Stimulated activated memory B cell treated with anti-CD40 and anti-IgM and Interleukin-4, amounts not matched to agents 10 μg/mL and 1 μg/mL and 100 μg/mL, for 72 hours (primary cell): ENCODE results near the gene ADAMTS6.

Source experiments
- ATAC-seq: fragments of 150-1000 bp; cut with Tn5 transposase; 2 replicates; pipeline ENCODE4 v1.10.0; 2021
- H3K27ac Mint-ChIP-seq: one replicate; pipeline ENCODE4 v1.8.0; 2022; ENCODE audit warnings: mild to moderate bottlenecking, mixed read lengths
- H3K27me3 Mint-ChIP-seq: one replicate; pipeline ENCODE4 v1.8.0; 2022; ENCODE audit warnings: mixed read lengths
- H3K36me3 Mint-ChIP-seq: one replicate; pipeline ENCODE4 v1.8.0; 2022; ENCODE audit warnings: mixed read lengths
- H3K4me1 Mint-ChIP-seq: one replicate; pipeline ENCODE4 v1.8.0; 2022; ENCODE audit warnings: mixed read lengths
- H3K4me3 Mint-ChIP-seq: one replicate; pipeline ENCODE4 v1.8.0; 2022; ENCODE audit warnings: mild to moderate bottlenecking, moderate library complexity, mixed read lengths
- H3K9me3 Mint-ChIP-seq: one replicate; pipeline ENCODE4 v1.8.0; 2022; ENCODE audit warnings: mixed read lengths

The ADAMTS6 gene

GRCh38 chr5:65149827-65150226 is 331.9 kb downstream of the ADAMTS6 start:
- ATAC-seq: no peak
- Mint-ChIP-seq H3K27ac (no peak overlapping the region), H3K4me1 (peaks cover 2% of the 10 kb centered on the region), H3K36me3 (no peaks in the 10 kb centered on the region), H3K9me3 (no peaks in the 10 kb centered on the region), H3K4me3 (no peak overlapping the region), H3K27me3 (no peaks in the 10 kb centered on the region)

DNA sequence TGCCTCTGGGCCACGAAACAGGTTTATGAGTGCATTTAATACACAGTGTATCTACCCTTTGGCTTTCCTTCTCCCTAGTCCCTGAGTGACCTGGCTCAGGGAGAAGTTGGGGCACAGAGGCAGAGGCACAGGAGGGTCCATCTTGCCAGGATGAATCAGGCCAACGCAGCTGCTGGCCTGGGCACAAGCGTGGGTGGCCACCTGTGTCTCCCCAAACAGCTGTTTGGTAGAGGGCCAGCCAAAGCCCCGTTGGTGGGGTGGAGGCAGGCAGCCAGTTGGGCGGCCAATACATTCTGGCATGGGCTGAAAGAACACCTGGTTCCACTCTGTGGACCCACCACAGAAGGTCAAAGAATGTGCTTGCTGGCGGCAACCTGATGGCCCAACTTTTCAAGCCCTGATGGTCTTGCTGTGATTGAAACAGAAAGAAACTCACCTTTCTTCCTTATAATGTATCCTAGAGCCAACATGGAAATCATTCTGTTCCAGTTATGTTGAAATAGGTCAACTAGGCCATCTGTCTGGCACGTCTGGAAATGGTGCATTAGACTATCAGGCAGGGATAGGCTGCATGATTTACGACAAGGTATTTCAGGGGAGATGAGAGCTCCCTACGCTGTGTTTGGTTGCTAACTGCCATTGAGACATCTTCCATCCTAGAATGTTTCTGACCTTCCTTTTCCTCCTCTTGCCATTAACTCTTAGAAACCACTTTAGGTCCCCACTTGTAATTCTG is 337.4 kb downstream of the ADAMTS6 start:
- H3K4me1 Mint-ChIP-seq: peaks cover 6% of the 10 kb centered on the region
- no peak for ATAC-seq
- no peaks in the 10 kb centered on the region for H3K36me3 Mint-ChIP-seq
- H3K4me3 Mint-ChIP-seq: no peak overlapping the region
- no peaks in the 10 kb centered on the region for H3K27me3 Mint-ChIP-seq
- peaks cover 4% of the 10 kb centered on the region for H3K9me3 Mint-ChIP-seq
- no peak overlapping the region for H3K27ac Mint-ChIP-seq

DNA sequence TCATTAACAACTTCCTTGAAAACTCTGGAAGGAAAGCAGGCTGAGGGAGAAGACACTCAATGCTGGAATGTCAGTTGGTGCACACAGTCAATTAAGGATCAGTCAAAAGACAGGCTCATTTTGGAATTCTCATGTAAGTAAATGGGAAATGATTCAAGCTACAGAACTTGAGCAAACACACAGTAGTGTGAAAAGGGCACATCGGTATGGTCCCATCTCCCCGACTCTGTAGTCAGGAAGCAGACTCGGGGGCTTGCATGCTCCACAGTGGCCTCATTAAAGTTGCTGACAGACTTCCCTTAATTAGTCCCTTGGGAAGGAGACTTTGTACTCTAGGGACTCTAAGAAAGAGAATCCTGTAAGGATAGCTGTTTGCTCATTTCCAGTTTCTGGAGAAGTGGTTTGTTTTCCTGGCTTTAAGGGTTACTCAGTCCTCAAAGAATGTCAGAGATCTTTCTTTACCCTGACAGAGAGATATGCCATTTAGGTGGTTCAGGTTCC is 339.2 kb downstream of the ADAMTS6 start:
- ATAC-seq: no peak
- no peaks in the 10 kb centered on the region for H3K36me3 Mint-ChIP-seq
- no peak overlapping the region for H3K27ac Mint-ChIP-seq
- H3K4me1 Mint-ChIP-seq: peaks cover 6% of the 10 kb centered on the region
- no peaks in the 10 kb centered on the region for H3K27me3 Mint-ChIP-seq
- H3K9me3 Mint-ChIP-seq: peaks cover 4% of the 10 kb centered on the region
- H3K4me3 Mint-ChIP-seq: no peak overlapping the region

GRCh38 chr5:65142016-65142415 is 339.7 kb downstream of the ADAMTS6 start:
- Mint-ChIP-seq H3K27ac (no peak overlapping the region), H3K36me3 (no peaks in the 10 kb centered on the region), H3K9me3 (peaks cover 4% of the 10 kb centered on the region), H3K4me3 (no peak overlapping the region), H3K27me3 (no peaks in the 10 kb centered on the region), H3K4me1 (peaks cover 6% of the 10 kb centered on the region)
- ATAC-seq: no peak

DNA sequence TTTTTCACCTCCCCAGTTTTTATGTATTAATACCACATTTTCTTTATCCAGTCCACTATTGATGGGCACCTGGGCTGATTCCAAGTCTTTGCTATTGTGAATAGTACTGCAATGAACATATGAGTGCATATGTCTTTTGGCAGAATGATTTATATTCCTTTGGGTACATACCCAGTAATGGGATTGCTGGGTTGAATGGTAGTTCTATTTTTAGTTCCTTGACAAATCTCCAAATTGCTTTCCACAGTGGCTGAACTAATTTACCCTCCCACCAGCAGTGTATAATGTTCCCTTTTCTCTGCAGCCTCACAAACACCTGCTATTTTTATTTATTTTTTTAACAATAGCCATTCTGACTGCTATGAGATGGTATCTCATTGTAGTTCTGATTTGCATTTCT is 340.2 kb downstream of the ADAMTS6 start:
- no peak for ATAC-seq
- no peaks in the 10 kb centered on the region for H3K27me3 Mint-ChIP-seq
- H3K36me3 Mint-ChIP-seq: no peaks in the 10 kb centered on the region
- H3K9me3 Mint-ChIP-seq: peaks cover 4% of the 10 kb centered on the region
- H3K27ac Mint-ChIP-seq: no peak overlapping the region
- H3K4me3 Mint-ChIP-seq: no peak overlapping the region
- peaks cover 6% of the 10 kb centered on the region for H3K4me1 Mint-ChIP-seq

- no peaks in the 10 kb centered on the region for H3K27me3 Mint-ChIP-seq
- H3K4me3 Mint-ChIP-seq: no peak overlapping the region
- no peak overlapping the region for H3K27ac Mint-ChIP-seq
- no peaks in the 10 kb centered on the region for H3K36me3 Mint-ChIP-seq
- ATAC-seq: no peak
- no peaks in the 10 kb centered on the region for H3K4me1 Mint-ChIP-seq
- peaks cover 4% of the 10 kb centered on the region for H3K9me3 Mint-ChIP-seq
Measured at GRCh38 chr5:65137631-65138030, 344.1 kb downstream of the ADAMTS6 start.

DNA sequence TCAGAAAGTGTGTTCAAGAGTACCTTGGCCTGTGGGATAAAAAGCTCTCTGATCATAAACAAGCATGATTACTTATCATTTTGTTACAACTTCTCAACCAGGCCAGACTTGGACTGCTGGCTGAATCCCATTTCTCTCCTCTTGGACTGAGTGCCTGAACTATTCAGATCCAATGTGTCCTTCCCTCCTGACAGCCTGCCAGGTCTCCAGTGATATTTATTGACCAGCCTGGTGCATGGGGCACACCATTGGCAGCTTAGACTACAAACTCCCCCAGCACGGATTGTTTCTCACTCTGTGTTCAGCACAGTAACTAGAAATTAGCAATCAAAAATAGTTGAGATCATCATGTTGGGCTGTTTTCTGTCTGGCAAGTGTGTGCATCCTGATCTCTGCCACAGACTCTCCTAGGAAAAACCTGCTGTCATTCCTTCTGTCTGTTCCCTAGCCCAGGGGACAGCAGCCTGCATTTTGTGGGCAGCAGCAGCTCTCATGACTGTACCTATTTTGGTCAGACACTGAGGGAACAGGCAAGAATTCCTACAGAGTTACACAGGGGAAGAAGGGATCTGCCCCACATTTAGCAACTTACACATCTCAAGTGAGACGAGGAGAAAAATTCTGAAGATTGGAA is 348.1 kb downstream of the ADAMTS6 start:
- Mint-ChIP-seq H3K4me3 (no peak overlapping the region), H3K9me3 (no peaks in the 10 kb centered on the region), H3K36me3 (no peaks in the 10 kb centered on the region), H3K27me3 (no peaks in the 10 kb centered on the region), H3K27ac (no peak overlapping the region), H3K4me1 (no peaks in the 10 kb centered on the region)
- ATAC-seq: no peak

DNA sequence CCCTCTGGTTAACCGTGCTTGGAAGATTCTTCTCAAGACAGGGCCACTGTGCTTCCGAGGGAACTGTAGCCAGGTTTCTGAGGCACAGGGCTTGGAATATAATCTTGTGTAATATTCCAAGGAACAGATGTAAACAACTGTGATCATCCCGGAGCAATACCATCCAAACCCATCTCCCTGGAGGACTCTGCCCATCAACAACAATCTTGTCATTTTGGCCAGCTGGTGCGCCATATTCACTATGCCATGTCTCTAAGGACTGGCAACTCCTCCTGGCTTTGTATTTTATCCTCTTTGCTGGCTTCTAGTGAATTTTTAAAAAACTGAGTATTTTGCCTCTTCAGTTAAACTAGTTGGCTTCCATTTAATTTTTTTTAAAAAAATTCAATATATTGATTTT is 349.3 kb downstream of the ADAMTS6 start:
- H3K9me3 Mint-ChIP-seq: no peaks in the 10 kb centered on the region
- H3K27me3 Mint-ChIP-seq: no peaks in the 10 kb centered on the region
- no peak overlapping the region for H3K27ac Mint-ChIP-seq
- no peak overlapping the region for H3K4me3 Mint-ChIP-seq
- no peaks in the 10 kb centered on the region for H3K4me1 Mint-ChIP-seq
- no peaks in the 10 kb centered on the region for H3K36me3 Mint-ChIP-seq
- ATAC-seq: no peak

DNA sequence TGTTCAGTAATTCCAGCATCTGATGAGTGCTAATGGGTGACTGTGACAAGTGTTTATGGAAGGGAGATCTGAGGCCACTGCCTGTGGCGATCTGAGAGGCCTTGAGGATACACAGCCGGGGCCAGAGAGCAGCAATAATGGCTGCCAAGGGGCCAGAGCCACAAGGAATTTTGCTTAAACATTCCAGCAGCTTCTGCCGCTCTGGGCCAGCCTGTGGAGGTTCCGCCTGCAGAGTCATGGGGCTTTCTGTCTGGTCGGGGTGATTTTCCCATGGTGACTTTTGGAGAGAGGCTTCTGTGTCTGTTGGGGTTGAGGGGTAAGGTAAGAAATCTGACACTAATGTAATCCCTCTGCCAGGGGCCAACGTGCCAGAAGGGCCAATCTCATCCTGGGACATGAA is 353.5 kb downstream of the ADAMTS6 start:
- no peak overlapping the region for H3K27ac Mint-ChIP-seq
- ATAC-seq: no peak
- H3K9me3 Mint-ChIP-seq: no peaks in the 10 kb centered on the region
- H3K4me3 Mint-ChIP-seq: no peak overlapping the region
- H3K27me3 Mint-ChIP-seq: no peaks in the 10 kb centered on the region
- no peaks in the 10 kb centered on the region for H3K36me3 Mint-ChIP-seq
- H3K4me1 Mint-ChIP-seq: no peaks in the 10 kb centered on the region

DNA sequence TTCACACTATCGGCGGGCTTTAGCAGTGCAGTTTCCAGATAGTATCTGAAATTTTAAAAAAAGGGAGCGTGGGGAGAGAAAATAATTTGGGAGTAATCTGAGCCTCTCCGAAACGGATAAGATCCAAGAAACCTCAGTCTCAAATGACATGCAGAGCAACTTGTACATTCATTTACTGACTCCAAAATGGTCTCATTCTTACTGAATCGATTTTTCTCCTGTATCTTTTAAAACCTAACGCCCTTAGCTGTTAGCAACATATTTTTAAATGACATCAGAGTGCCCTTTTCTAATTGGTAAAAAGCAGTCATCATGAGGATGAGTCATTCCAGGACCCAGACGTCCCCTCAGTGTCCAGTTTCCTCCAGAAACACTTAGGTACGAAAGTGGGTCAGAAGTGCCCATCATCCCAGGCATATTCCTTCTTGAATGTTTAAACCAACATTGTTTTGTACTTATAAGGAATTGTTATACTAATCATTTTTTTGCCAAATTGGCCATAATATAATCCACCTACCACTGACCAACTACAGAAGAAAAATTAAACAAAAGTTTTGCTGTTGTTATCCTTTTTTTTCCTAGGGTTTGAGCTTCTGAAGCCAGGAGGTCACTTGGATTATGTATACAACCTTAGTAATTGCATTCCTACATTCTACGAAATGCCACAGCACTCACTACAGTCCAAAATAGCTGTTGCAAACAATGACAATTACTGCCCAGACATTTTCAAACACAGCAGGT is 354.4 kb downstream of the ADAMTS6 start:
- no peak overlapping the region for H3K4me3 Mint-ChIP-seq
- no peak overlapping the region for H3K27ac Mint-ChIP-seq
- H3K27me3 Mint-ChIP-seq: no peaks in the 10 kb centered on the region
- H3K9me3 Mint-ChIP-seq: no peaks in the 10 kb centered on the region
- no peak for ATAC-seq
- no peaks in the 10 kb centered on the region for H3K4me1 Mint-ChIP-seq
- H3K36me3 Mint-ChIP-seq: no peaks in the 10 kb centered on the region

GRCh38 chr5:65126542-65127069 is 355.1 kb downstream of the ADAMTS6 start:
- H3K4me3 Mint-ChIP-seq: no peak overlapping the region
- no peaks in the 10 kb centered on the region for H3K4me1 Mint-ChIP-seq
- H3K36me3 Mint-ChIP-seq: no peaks in the 10 kb centered on the region
- H3K9me3 Mint-ChIP-seq: no peaks in the 10 kb centered on the region
- H3K27me3 Mint-ChIP-seq: no peaks in the 10 kb centered on the region
- no peak overlapping the region for H3K27ac Mint-ChIP-seq
- no peak for ATAC-seq

DNA sequence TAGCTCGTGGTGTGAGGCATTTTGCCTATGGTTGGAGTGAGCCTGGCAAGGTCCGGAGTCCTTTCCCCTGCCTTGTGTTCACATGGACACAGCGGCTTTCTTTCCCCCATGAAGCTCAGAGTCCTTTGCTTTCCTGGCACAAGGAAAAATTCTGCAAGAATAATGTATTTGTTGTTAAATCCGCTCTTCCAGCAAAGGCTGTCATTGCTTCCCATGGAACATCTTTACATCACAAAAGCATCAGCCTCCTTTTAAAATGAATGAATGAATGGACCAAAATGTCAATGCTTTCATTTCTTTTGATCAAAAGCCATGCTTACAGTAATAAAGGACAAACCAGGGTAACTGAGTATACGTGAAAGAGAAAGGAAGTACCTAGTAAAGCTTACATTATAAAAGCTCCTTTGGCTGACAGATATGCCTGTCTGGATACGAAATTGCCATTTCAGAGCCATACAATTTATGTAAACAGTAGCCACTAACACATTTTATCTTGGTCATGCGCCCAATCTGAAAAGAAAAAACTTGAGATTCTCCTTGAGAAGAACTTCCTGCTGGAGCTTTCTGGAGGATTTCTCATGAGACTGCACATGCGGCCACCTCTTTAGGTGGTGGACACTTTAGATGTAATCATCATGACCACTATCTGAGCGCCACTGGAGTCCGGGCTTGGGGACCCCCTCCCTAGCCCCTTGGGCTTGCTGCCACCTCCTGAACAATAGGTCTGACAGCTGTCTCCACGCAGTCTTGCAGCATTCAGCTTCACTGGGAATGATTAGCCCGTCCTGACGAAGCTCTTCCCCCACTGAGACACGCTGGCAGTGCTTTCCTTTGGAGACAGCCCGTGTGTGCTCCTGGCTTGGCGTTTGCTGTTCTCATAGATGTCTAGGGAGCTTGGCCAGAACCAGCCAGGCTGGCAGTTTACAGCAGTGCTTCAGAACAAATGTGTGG is 355.9 kb downstream of the ADAMTS6 start:
- no peak overlapping the region for H3K27ac Mint-ChIP-seq
- no peak overlapping the region for H3K4me3 Mint-ChIP-seq
- no peaks in the 10 kb centered on the region for H3K4me1 Mint-ChIP-seq
- no peak for ATAC-seq
- no peaks in the 10 kb centered on the region for H3K9me3 Mint-ChIP-seq
- no peaks in the 10 kb centered on the region for H3K27me3 Mint-ChIP-seq
- no peaks in the 10 kb centered on the region for H3K36me3 Mint-ChIP-seq

GRCh38 chr5:65121880-65122436 is 359.8 kb downstream of the ADAMTS6 start:
- no peak overlapping the region for H3K4me3 Mint-ChIP-seq
- no peaks in the 10 kb centered on the region for H3K4me1 Mint-ChIP-seq
- no peak overlapping the region for H3K27ac Mint-ChIP-seq
- ATAC-seq: no peak
- H3K36me3 Mint-ChIP-seq: no peaks in the 10 kb centered on the region
- H3K27me3 Mint-ChIP-seq: no peaks in the 10 kb centered on the region
- peaks cover 4% of the 10 kb centered on the region for H3K9me3 Mint-ChIP-seq

- ATAC-seq: no peak
- peaks cover 4% of the 10 kb centered on the region for H3K9me3 Mint-ChIP-seq
- no peaks in the 10 kb centered on the region for H3K4me1 Mint-ChIP-seq
- H3K36me3 Mint-ChIP-seq: no peaks in the 10 kb centered on the region
- no peak overlapping the region for H3K4me3 Mint-ChIP-seq
- no peak overlapping the region for H3K27ac Mint-ChIP-seq
- no peaks in the 10 kb centered on the region for H3K27me3 Mint-ChIP-seq
Measured at GRCh38 chr5:65120371-65120967, 361.3 kb downstream of the ADAMTS6 start.
